GM23338 (cell line): ENCODE measurements around the gene ELAVL4. TPM values are rescaled to one million over a fixed set of nuclear protein-coding genes. Genes with fewer than 3 reads are reported as not detected.

Experiments used
- ATAC-seq: fragments of 200-7000 bp; cut with Tn5 transposase; 3 replicates; pipeline ENCODE4 v1.9.1; 2020
- DNase-seq: peaks from one replicate; pipeline ENCODE4 v3.0.0-alpha.2; 2015; ENCODE audit warnings: low spot score
- H2AFZ ChIP-seq: fragments of 200-600 bp; sonication (generic); 2 replicates; pipeline ENCODE4 v1.8.0; 2016; ENCODE audit warnings: antibody characterized with exemption, mild to moderate bottlenecking, moderate library complexity
- H3F3A ChIP-seq: fragments of 200-600 bp; sonication (generic); replicated peaks from 2 replicates; pipeline ENCODE4 v1.8.0; 2017; ENCODE audit warnings: antibody characterized with exemption, mixed run types, low read depth
- H3K27ac ChIP-seq: fragments of 200-600 bp; sonication (generic); 2 replicates; pipeline ENCODE4 v1.6.1; 2016; ENCODE audit warnings: low read depth
- H3K27me3 ChIP-seq: fragments of 200-600 bp; sonication (generic); 2 replicates; pipeline ENCODE4 v1.8.0; 2016; ENCODE audit warnings: mild to moderate bottlenecking, mixed run types, moderate library complexity; ENCODE audit not compliant: insufficient read depth
- H3K36me3 ChIP-seq: fragments of 200-600 bp; sonication (generic); 2 replicates; pipeline ENCODE4 v1.8.0; 2016; ENCODE audit warnings: mild to moderate bottlenecking; ENCODE audit not compliant: insufficient read depth
- H3K4me1 ChIP-seq: fragments of 200-600 bp; sonication (generic); 2 replicates; pipeline ENCODE4 v1.8.0; 2016; ENCODE audit warnings: mild to moderate bottlenecking, moderate library complexity; ENCODE audit not compliant: insufficient read depth
- H3K4me2 ChIP-seq: fragments of 200-600 bp; sonication (generic); 2 replicates; pipeline ENCODE4 v1.7.1; 2017; ENCODE audit warnings: mixed run types
- H3K4me3 ChIP-seq: fragments of 200-600 bp; sonication (generic); 2 replicates; pipeline ENCODE4 v1.6.1; 2016; ENCODE audit warnings: mixed run types
- H3K79me2 ChIP-seq: fragments of 200-600 bp; sonication (generic); replicated peaks from 2 replicates; pipeline ENCODE4 v1.8.0; 2017; ENCODE audit warnings: mild to moderate bottlenecking; ENCODE audit not compliant: insufficient read depth
- H3K9me2 ChIP-seq: fragments of 200-600 bp; sonication (generic); 2 replicates; pipeline ENCODE4 v1.8.0; 2017; ENCODE audit not compliant: insufficient read depth
- H4K20me1 ChIP-seq: fragments of 200-600 bp; sonication (generic); replicated peaks from 2 replicates; pipeline ENCODE4 v1.8.0; 2017; ENCODE audit warnings: mild to moderate bottlenecking; ENCODE audit not compliant: insufficient read depth
- H3K27ac Mint-ChIP-seq: 2 replicates; pipeline ENCODE4 v1.8.0; 2020; ENCODE audit warnings: inconsistent platforms, mild to moderate bottlenecking, moderate library complexity, mixed read lengths
- H3K27me3 Mint-ChIP-seq: 3 replicates; pipeline ENCODE4 v1.8.0; 2022; ENCODE audit warnings: low read depth, mild to moderate bottlenecking, moderate library complexity, mixed read lengths, inconsistent platforms; ENCODE audit not compliant: insufficient read depth, poor library complexity
- H3K36me3 Mint-ChIP-seq: 3 replicates; pipeline ENCODE4 v1.8.0; 2021; ENCODE audit warnings: low read depth, mild to moderate bottlenecking, inconsistent platforms, moderate library complexity, mixed read lengths
- H3K4me1 Mint-ChIP-seq: 3 replicates; pipeline ENCODE4 v1.8.0; 2020; ENCODE audit warnings: mild to moderate bottlenecking, inconsistent platforms, mixed read lengths
- H3K4me3 Mint-ChIP-seq: 3 replicates; pipeline ENCODE4 v1.8.0; 2021; ENCODE audit warnings: moderate library complexity, mild to moderate bottlenecking, inconsistent platforms, mixed read lengths
- H3K9me3 Mint-ChIP-seq: 3 replicates; pipeline ENCODE4 v1.8.0; 2020; ENCODE audit warnings: moderate library complexity, mild to moderate bottlenecking, inconsistent platforms, mixed read lengths
- CTCF ChIP-seq, 2 experiments: fragments of 200-600 bp in 1 of 2; sonication (generic) in 1 of 2; conservative IDR thresholded peaks; 2 replicates each; pipeline versions ENCODE4 v1.5.1 to v1.6.1; 2016 to 2017; ENCODE audit warnings: antibody characterized with exemption in 2 of 2, low read depth in 2 of 2, mild to moderate bottlenecking in 2 of 2, moderate library complexity in 1 of 2
- EZH2 ChIP-seq: fragments of 200-600 bp; sonication (generic); IDR thresholded peaks from one replicate; pipeline ENCODE4 v1.8.0; 2017; ENCODE audit warnings: antibody characterized with exemption, mild to moderate bottlenecking, low read depth; ENCODE audit not compliant: unreplicated experiment
- STAT1 ChIP-seq: IDR thresholded peaks from one replicate; pipeline ENCODE4 v1.6.1; 2016; ENCODE audit warnings: antibody characterized with exemption; ENCODE audit not compliant: unreplicated experiment
- ZNF331 ChIP-seq: fragments of 250-450 bp; sonication (Bioruptor Pico); IDR thresholded peaks from 2 replicates; pipeline ENCODE4 v1.5.0; 2020; ENCODE audit warnings: low read depth, mild to moderate bottlenecking, moderate library complexity
- polyA plus RNA-seq: library from polyadenylated mRNA; unstranded; fragments of >200 nt; fragmentation: Nextera tagmentation; extraction: Ambion mirVana; gene quantifications from 2 replicates; pipeline ENCODE4 v1.2.1, GENCODE V29; 2016
- total RNA-seq: library from RNA; depleted of rRNA; stranded (reverse); fragments of >200 nt; shearing (Covaris generic); gene quantifications from 2 replicates; pipeline ENCODE4 v1.2.3, GENCODE V29; 2014
- TF ChIP-seq, protein P1 (sequence below): fragments of 250-450 bp; sonication (Bioruptor Pico); IDR thresholded peaks from 2 replicates; pipeline ENCODE4 v1.5.0; 2020; ENCODE audit warnings: mild to moderate bottlenecking, moderate library complexity

Gene ELAVL4
- total and polyA plus RNA-seq, 2 experiments from 2014 or later, result 1.4 to 1.9 TPM

DNA sequence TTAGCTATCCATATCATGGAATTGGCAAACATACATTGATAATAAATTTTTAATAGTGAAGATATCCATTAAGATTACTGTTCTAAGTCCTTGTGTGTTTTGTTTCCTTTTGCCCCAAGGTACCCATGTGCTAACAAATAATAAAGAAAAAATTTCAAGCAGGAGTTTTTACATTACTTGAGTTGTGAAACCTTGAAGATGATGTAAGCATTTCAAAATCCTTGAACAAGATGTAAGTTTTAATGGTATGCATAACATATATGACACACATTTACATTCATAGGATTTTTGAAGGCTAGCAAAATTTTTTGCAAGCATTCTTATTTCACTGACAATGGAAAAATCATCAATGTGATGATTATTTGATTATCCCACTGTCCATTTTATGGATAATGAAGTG, 10.9 kb upstream of the ELAVL4 start:
- Histone ChIP-seq H3K4me1 (no peaks in the 10 kb centered on the region), H3K9me2 (no peaks in the 10 kb centered on the region), H2AFZ (no peak overlapping the region), H3K4me2 (no peak overlapping the region), H3K4me3 (no peak overlapping the region), H4K20me1 (no peaks in the 10 kb centered on the region), H3K27me3 (no peaks in the 10 kb centered on the region), H3K36me3 (no peaks in the 10 kb centered on the region), H3K79me2 (no peaks in the 10 kb centered on the region), H3K27ac (no peak overlapping the region), H3F3A (no peaks in the 10 kb centered on the region)
- Mint-ChIP-seq H3K4me1 (no peaks in the 10 kb centered on the region), H3K9me3 (no peaks in the 10 kb centered on the region), H3K4me3 (no peak overlapping the region), H3K27me3 (peaks cover 2% of the 10 kb centered on the region), H3K27ac (no peak overlapping the region), H3K36me3 (no peaks in the 10 kb centered on the region)
- no peak for DNase-seq
- no peak for TF ChIP-seq CTCF (conservative IDR thresholded peaks at IDR 0.05; ENCODE audit: low read depth in 2 of 2)
- TF ChIP-seq STAT1, result no peak
- TF ChIP-seq, protein P1, sequence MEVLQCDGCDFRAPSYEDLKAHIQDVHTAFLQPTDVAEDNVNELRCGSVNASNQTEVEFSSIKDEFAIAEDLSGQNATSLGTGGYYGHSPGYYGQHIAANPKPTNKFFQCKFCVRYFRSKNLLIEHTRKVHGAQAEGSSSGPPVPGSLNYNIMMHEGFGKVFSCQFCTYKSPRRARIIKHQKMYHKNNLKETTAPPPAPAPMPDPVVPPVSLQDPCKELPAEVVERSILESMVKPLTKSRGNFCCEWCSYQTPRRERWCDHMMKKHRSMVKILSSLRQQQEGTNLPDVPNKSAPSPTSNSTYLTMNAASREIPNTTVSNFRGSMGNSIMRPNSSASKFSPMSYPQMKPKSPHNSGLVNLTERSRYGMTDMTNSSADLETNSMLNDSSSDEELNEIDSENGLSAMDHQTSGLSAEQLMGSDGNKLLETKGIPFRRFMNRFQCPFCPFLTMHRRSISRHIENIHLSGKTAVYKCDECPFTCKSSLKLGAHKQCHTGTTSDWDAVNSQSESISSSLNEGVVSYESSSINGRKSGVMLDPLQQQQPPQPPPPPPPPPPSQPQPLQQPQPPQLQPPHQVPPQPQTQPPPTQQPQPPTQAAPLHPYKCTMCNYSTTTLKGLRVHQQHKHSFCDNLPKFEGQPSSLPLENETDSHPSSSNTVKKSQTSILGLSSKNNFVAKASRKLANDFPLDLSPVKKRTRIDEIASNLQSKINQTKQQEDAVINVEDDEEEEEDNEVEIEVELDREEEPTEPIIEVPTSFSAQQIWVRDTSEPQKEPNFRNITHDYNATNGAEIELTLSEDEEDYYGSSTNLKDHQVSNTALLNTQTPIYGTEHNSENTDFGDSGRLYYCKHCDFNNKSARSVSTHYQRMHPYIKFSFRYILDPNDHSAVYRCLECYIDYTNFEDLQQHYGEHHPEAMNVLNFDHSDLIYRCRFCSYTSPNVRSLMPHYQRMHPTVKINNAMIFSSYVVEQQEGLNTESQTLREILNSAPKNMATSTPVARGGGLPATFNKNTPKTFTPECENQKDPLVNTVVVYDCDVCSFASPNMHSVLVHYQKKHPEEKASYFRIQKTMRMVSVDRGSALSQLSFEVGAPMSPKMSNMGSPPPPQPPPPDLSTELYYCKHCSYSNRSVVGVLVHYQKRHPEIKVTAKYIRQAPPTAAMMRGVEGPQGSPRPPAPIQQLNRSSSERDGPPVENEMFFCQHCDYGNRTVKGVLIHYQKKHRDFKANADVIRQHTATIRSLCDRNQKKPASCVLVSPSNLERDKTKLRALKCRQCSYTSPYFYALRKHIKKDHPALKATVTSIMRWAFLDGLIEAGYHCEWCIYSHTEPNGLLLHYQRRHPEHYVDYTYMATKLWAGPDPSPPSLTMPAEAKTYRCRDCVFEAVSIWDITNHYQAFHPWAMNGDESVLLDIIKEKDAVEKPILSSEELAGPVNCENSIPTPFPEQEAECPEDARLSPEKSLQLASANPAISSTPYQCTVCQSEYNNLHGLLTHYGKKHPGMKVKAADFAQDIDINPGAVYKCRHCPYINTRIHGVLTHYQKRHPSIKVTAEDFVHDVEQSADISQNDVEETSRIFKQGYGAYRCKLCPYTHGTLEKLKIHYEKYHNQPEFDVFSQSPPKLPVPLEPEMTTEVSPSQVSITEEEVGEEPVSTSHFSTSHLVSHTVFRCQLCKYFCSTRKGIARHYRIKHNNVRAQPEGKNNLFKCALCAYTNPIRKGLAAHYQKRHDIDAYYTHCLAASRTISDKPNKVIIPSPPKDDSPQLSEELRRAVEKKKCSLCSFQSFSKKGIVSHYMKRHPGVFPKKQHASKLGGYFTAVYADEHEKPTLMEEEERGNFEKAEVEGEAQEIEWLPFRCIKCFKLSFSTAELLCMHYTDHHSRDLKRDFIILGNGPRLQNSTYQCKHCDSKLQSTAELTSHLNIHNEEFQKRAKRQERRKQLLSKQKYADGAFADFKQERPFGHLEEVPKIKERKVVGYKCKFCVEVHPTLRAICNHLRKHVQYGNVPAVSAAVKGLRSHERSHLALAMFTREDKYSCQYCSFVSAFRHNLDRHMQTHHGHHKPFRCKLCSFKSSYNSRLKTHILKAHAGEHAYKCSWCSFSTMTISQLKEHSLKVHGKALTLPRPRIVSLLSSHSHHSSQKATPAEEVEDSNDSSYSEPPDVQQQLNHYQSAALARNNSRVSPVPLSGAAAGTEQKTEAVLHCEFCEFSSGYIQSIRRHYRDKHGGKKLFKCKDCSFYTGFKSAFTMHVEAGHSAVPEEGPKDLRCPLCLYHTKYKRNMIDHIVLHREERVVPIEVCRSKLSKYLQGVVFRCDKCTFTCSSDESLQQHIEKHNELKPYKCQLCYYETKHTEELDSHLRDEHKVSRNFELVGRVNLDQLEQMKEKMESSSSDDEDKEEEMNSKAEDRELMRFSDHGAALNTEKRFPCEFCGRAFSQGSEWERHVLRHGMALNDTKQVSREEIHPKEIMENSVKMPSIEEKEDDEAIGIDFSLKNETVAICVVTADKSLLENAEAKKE (CRISPR knock-in tag), result no peak
- no peak for TF ChIP-seq ZNF331 (CRISPR knock-in tag)
- no peak for TF ChIP-seq EZH2
- no peak for ATAC-seq
